Measurements from ENCODE around the gene SYT1.

DNA sequence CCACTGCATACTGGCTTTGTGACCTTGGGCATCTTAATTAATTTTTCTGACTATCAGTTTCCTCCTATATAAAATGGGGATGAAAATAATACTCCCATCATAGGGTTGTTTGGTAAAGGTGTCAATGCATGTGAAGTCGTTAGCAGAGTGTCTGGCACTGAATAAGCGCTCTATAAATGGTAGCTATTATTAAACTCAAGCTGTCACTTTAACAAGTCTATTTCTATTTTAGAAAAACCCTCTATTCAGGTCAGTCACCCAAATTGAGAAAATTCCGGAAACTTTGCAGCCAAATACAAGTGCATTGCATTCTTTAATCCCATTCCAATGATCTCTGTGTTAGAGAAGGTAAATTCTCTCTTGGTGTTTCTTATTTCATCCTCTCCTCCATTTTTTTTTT lies 363.1 kb downstream of the SYT1 start:
- TF ChIP-seq, protein P1, sequence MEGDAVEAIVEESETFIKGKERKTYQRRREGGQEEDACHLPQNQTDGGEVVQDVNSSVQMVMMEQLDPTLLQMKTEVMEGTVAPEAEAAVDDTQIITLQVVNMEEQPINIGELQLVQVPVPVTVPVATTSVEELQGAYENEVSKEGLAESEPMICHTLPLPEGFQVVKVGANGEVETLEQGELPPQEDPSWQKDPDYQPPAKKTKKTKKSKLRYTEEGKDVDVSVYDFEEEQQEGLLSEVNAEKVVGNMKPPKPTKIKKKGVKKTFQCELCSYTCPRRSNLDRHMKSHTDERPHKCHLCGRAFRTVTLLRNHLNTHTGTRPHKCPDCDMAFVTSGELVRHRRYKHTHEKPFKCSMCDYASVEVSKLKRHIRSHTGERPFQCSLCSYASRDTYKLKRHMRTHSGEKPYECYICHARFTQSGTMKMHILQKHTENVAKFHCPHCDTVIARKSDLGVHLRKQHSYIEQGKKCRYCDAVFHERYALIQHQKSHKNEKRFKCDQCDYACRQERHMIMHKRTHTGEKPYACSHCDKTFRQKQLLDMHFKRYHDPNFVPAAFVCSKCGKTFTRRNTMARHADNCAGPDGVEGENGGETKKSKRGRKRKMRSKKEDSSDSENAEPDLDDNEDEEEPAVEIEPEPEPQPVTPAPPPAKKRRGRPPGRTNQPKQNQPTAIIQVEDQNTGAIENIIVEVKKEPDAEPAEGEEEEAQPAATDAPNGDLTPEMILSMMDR (IDR thresholded peaks at IDR 0.05): no peak
- no peak for TF ChIP-seq POLR2A (IDR thresholded peaks at IDR 0.05)

All from Peyer's patch (tissue), 4 donors.